NT2/D1 (cell line): ENCODE results near the gene BCAT1.

Experiments
- YY1 ChIP-seq: IDR thresholded peaks from 2 replicates; pipeline ENCODE4 v1.6.1; 2011; ENCODE audit not compliant: insufficient read length, insufficient read depth
- ZNF274 ChIP-seq: IDR thresholded peaks from 2 replicates; pipeline ENCODE4 v1.6.1; 2011; ENCODE audit warnings: mild to moderate bottlenecking, low read depth, low read length

DNA sequence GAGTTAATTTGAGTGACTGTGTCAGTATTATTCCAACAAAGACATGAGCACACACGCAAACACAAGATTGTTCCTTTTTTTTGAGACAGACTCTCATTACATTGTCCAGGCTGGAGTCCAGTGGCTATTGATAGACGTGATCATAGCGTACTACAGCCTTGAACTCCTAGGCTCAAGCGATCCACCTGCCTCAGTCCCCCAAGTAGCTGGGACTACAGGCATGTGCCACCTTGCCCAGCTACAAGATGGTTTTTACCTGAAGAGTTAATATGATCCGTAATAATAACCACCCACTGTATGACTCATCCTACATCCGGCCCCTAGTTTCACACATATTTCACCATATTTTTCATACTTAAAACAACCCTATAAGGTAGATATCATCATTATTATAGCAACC is 26.8 kb downstream of the BCAT1 start:
- no peak for TF ChIP-seq ZNF274
- TF ChIP-seq YY1: no peak
